ENCODE measurements around the gene SEZ6.

DNA sequence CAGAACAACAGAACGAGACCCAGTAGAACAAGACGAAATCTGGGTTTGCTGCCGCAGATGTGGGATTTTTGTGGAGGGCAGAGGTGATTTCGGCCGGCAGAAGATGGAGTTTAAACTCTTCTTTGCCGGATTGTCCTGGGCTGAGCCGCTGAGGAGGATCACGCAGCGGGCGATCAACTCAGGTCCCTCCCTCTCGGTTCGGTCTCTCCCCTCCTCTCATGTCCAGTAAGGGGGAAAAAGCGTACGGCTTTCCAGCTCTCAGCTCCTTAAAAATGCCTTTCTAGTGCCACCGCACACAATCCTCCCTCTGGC is 57.0 kb downstream of the SEZ6 start:
- TF ChIP-seq, protein P1, sequence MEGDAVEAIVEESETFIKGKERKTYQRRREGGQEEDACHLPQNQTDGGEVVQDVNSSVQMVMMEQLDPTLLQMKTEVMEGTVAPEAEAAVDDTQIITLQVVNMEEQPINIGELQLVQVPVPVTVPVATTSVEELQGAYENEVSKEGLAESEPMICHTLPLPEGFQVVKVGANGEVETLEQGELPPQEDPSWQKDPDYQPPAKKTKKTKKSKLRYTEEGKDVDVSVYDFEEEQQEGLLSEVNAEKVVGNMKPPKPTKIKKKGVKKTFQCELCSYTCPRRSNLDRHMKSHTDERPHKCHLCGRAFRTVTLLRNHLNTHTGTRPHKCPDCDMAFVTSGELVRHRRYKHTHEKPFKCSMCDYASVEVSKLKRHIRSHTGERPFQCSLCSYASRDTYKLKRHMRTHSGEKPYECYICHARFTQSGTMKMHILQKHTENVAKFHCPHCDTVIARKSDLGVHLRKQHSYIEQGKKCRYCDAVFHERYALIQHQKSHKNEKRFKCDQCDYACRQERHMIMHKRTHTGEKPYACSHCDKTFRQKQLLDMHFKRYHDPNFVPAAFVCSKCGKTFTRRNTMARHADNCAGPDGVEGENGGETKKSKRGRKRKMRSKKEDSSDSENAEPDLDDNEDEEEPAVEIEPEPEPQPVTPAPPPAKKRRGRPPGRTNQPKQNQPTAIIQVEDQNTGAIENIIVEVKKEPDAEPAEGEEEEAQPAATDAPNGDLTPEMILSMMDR (IDR thresholded peaks at IDR 0.05; ENCODE audit: low read length): no peak
- no peak for TF ChIP-seq EZH2 (optimal IDR thresholded peaks at IDR 0.05; ENCODE audit: low read depth, low read length)

All from MM.1S (cell line).